HCT116 (cell line): Measurements from ENCODE around the gene NAT16. TPM values are rescaled to one million over a fixed set of nuclear protein-coding genes. Genes with fewer than 3 reads are reported as not detected.

Experiments used
- ATAC-seq: fragments of 200-7000 bp; cut with Tn5 transposase; 2 replicates; pipeline ENCODE4 v1.9.1; 2020; ENCODE audit warnings: mild to moderate bottlenecking, moderate library complexity
- BruUV-seq: library from RNA; stranded (reverse); fragments of 400-500 nt; replicated peaks from 2 replicates; lab custom pipeline; 2021; lab: Mats Ljungman, UMichigan
- CTCF ChIA-PET: fragments of 300-600 bp; sonication (Branson Sonifier 250); formaldehyde crosslinking; loops from one replicate; lab custom pipeline; 2021; ENCODE audit warnings: antibody characterized with exemption; lab: Charles Lee
- POLR2A ChIA-PET: fragments of 300-600, 350-600 bp; sonication (Branson Sonifier 250); formaldehyde crosslinking; loops from one replicate; lab custom pipeline; 2021; ENCODE audit warnings: antibody characterized with exemption; lab: Charles Lee
- RAD21 ChIA-PET, 2 experiments: fragments of 300-600 bp; sonication (Branson Sonifier 250); formaldehyde crosslinking; loops; one replicate each; lab custom pipeline; 2023; ENCODE audit warnings: low total read pairs in 2 of 2; ENCODE audit not compliant: uncharacterized antibody in 2 of 2, unreplicated experiment in 2 of 2, low non-redundant PET in 1 of 2; lab: Charles Lee
- DNase-seq: peaks from one replicate; pipeline ENCODE4 v3.0.0-alpha.2; 2010; ENCODE audit warnings: low read depth, low spot score
- H2AFZ ChIP-seq: fragments of 200-600 bp; shearing (Covaris generic), sonication (generic); 2 replicates; pipeline ENCODE4 v1.6.1; 2017; ENCODE audit warnings: low read depth, mixed run types, mixed read lengths, antibody characterized with exemption, low read length; ENCODE audit not compliant: poor library complexity, severe bottlenecking
- H3K27ac ChIP-seq: 2 replicates; pipeline ENCODE4 v1.5.1; 2012; ENCODE audit warnings: low read depth, low read length
- H3K27me3 ChIP-seq: fragments of 200-600 bp; sonication (generic); 2 replicates; pipeline ENCODE4 v1.6.1; 2016; ENCODE audit warnings: mixed run types, low read length, mixed read lengths; ENCODE audit not compliant: insufficient read depth
- H3K36me3 ChIP-seq, 2 experiments: fragments of 200-500 bp in 1 of 2; fragments of 200-600 bp in 1 of 2; sonication (Bioruptor generic) in 1 of 2; sonication (generic) in 1 of 2; 2 replicates each; pipeline versions ENCODE4 v1.5.1 to v1.6.1; 2014 to 2016; ENCODE audit warnings: low read length in 2 of 2, inconsistent platforms in 1 of 2, mixed read lengths in 1 of 2, mixed run types in 1 of 2; ENCODE audit not compliant: insufficient read depth in 2 of 2, control insufficient read depth in 1 of 2
- H3K4me1 ChIP-seq, 2 experiments: fragments of 200-600 bp in 1 of 2; sonication (generic) in 1 of 2; 2 replicates each; pipeline versions ENCODE4 v1.5.1 to v1.6.1; 2012 to 2017; ENCODE audit warnings: low read length in 2 of 2, inconsistent platforms in 1 of 2, mild to moderate bottlenecking in 1 of 2, mixed read lengths in 1 of 2, mixed run types in 1 of 2, moderate library complexity in 1 of 2; ENCODE audit not compliant: insufficient read depth in 2 of 2, control insufficient read depth in 1 of 2
- H3K4me2 ChIP-seq: fragments of 200-600 bp; sonication (generic); 2 replicates; pipeline ENCODE4 v1.6.1; 2017; ENCODE audit warnings: mixed run types, low read length, mixed read lengths
- H3K4me3 ChIP-seq, 2 experiments: fragments of 200-600 bp in 1 of 2; sonication (generic) in 1 of 2; replicated peaks in 1 of 2; 2 replicates each; pipeline ENCODE4 v1.5.1; 2011 to 2016; ENCODE audit warnings: low read length in 2 of 2, control low read depth in 1 of 2, low read depth in 1 of 2, mild to moderate bottlenecking in 1 of 2, mixed read lengths in 1 of 2, mixed run types in 1 of 2
- H3K79me2 ChIP-seq: fragments of 200-600 bp; sonication (generic); 2 replicates; pipeline ENCODE4 v1.6.1; 2017; ENCODE audit warnings: mild to moderate bottlenecking, mixed run types, low read length, moderate library complexity, mixed read lengths; ENCODE audit not compliant: insufficient read depth
- H3K9ac ChIP-seq: fragments of 200-600 bp; sonication (generic); 2 replicates; pipeline ENCODE4 v1.6.1; 2016; ENCODE audit warnings: low read length, mixed read lengths
- H3K9me2 ChIP-seq: fragments of 200-600 bp; sonication (generic), shearing (Covaris generic); 2 replicates; pipeline ENCODE4 v1.6.1; 2017; ENCODE audit warnings: mixed run types, mild to moderate bottlenecking, moderate library complexity; ENCODE audit not compliant: insufficient read depth
- H3K9me3 ChIP-seq, 2 experiments: fragments of 200-500 bp in 1 of 2; fragments of 200-600 bp in 1 of 2; sonication (Bioruptor generic) in 1 of 2; sonication (generic) in 1 of 2; 2 replicates each; pipeline ENCODE4 v1.6.1; 2014 to 2017; ENCODE audit warnings: low read length in 2 of 2, mixed read lengths in 2 of 2, inconsistent platforms in 1 of 2, low read depth in 1 of 2, mild to moderate bottlenecking in 1 of 2, mixed run types in 1 of 2, moderate library complexity in 1 of 2; ENCODE audit not compliant: control insufficient read depth in 1 of 2, insufficient read depth in 1 of 2
- H4K20me1 ChIP-seq: fragments of 200-600 bp; sonication (generic), shearing (Covaris generic); 2 replicates; pipeline ENCODE4 v1.6.1; 2017; ENCODE audit warnings: mixed run types, mild to moderate bottlenecking, moderate library complexity; ENCODE audit not compliant: insufficient read depth
- EZH2 ChIP-seq: fragments of 200-600 bp; sonication (generic); IDR thresholded peaks from 2 replicates; pipeline ENCODE4 v1.6.1; 2017; ENCODE audit warnings: antibody characterized with exemption, mixed run types
- EZH2phosphoT487 ChIP-seq: fragments of 200-600 bp; IDR thresholded peaks from 2 replicates; pipeline ENCODE4 v1.6.1; 2018; ENCODE audit warnings: antibody characterized with exemption, borderline replicate concordance
- JUND ChIP-seq: IDR thresholded peaks from 2 replicates; pipeline ENCODE4 v1.6.1; 2012
- SRF ChIP-seq: IDR thresholded peaks from 2 replicates; pipeline ENCODE4 v1.6.1; 2012; ENCODE audit warnings: low read depth
- ZFX ChIP-seq: fragments of 450-650 bp; IDR thresholded peaks from 2 replicates; pipeline ENCODE4 v1.6.1; 2017
- intact Hi-C: fragments of 100-400 bp; cut with micrococcal nuclease; formaldehyde crosslinking; loops from 2 replicates; pipeline ENCODE4 v1.10.0; 2022
- total RNA-seq: library from RNA; stranded (reverse); gene quantifications from one replicate; pipeline ENCODE4 v1.2.1, GENCODE V29; 2021; ENCODE audit not compliant: unreplicated experiment
- TF ChIP-seq, protein P1 (sequence below): IDR thresholded peaks from 2 replicates; pipeline ENCODE4 v1.6.1; 2012
- TF ChIP-seq, protein P2 (sequence below), 3 experiments: fragments of 200-600 bp in 1 of 3; sonication (generic) in 1 of 3; IDR thresholded peaks in 2 of 3; conservative IDR thresholded peaks in 1 of 3; 2 replicates each; pipeline ENCODE4 v1.5.1; 2012 to 2017; ENCODE audit warnings: low read depth in 2 of 3, low read length in 2 of 3, antibody characterized with exemption in 1 of 3, borderline replicate concordance in 1 of 3, control low read depth in 1 of 3, mild to moderate bottlenecking in 1 of 3, mixed read lengths in 1 of 3, mixed run types in 1 of 3, moderate library complexity in 1 of 3; ENCODE audit not compliant: insufficient read depth in 1 of 3

Gene NAT16
- total RNA-seq, 1 experiment from 2014 or later: 2.0 TPM

DNA sequence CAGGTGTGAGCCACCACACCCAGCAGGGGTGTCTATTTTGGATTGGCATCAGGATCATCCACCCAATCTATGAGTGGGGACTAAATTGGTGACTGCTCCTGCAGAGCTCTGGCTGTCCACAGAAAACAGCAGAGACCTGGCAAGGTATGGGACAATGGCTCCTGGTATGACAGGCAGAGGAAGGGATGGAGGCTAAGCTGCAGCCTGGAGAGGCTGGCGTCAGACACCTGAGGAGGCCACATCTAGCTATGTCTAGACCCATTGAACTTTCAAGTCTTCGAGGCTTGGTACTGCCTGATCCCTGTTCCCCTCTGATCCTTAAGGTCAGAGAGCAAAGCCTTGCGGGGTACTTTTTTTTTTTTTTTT lies 56.4 kb downstream of the NAT16 start:
- peak overlapping the region; percentile 1; the same call in 1 of the 2 replicates for H3K4me2 ChIP-seq
- no peaks in the 10 kb centered on the region for H3K9me2 ChIP-seq
- H3K9ac ChIP-seq: no peak overlapping the region
- H3K27ac ChIP-seq: no peak overlapping the region
- ATAC-seq (no peak), DNase-seq (no peak)
- TF ChIP-seq JUND: no peak
- no peak for TF ChIP-seq EZH2
- TF ChIP-seq, protein P1, sequence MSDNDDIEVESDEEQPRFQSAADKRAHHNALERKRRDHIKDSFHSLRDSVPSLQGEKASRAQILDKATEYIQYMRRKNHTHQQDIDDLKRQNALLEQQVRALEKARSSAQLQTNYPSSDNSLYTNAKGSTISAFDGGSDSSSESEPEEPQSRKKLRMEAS: no peak
- no peak for TF ChIP-seq EZH2phosphoT487
- TF ChIP-seq, protein P2, sequence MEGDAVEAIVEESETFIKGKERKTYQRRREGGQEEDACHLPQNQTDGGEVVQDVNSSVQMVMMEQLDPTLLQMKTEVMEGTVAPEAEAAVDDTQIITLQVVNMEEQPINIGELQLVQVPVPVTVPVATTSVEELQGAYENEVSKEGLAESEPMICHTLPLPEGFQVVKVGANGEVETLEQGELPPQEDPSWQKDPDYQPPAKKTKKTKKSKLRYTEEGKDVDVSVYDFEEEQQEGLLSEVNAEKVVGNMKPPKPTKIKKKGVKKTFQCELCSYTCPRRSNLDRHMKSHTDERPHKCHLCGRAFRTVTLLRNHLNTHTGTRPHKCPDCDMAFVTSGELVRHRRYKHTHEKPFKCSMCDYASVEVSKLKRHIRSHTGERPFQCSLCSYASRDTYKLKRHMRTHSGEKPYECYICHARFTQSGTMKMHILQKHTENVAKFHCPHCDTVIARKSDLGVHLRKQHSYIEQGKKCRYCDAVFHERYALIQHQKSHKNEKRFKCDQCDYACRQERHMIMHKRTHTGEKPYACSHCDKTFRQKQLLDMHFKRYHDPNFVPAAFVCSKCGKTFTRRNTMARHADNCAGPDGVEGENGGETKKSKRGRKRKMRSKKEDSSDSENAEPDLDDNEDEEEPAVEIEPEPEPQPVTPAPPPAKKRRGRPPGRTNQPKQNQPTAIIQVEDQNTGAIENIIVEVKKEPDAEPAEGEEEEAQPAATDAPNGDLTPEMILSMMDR (IDR thresholded peaks at IDR 0.05 in 2 of 3, conservative IDR thresholded peaks at IDR 0.05 in 1 of 3; ENCODE audit: borderline replicate concordance in 1 of 3, insufficient read depth in 1 of 3, low read depth in 2 of 3, low read length in 2 of 3): no peak
- no peak for TF ChIP-seq SRF
- no peak for TF ChIP-seq ZFX
- no peaks in the 10 kb centered on the region for H3K9me3 ChIP-seq
- H3K36me3 ChIP-seq: no peaks in the 10 kb centered on the region
- RAD21 ChIA-PET: no interaction called here
- H2AFZ ChIP-seq: no peak overlapping the region
- H3K4me1 ChIP-seq: peaks cover 63 to 99% of the 10 kb centered on the region in 2 experiments
- H3K79me2 ChIP-seq: no peaks in the 10 kb centered on the region
- CTCF ChIA-PET: interaction anchor here (1.5 to 2.2 kb wide), 3 partner anchors 14 to 46 kb away, joined by 3 to 13 read pairs (median 5); no protein-coding TSS in a partner anchor
- POLR2A ChIA-PET: interaction anchor here (0.7 to 2.8 kb wide), 2 partner anchors 14 to 186 kb away, joined by 4 to 8 read pairs; no protein-coding TSS in a partner anchor
- intact Hi-C loops: no loop called here
- H3K27me3 ChIP-seq: no peaks in the 10 kb centered on the region
- H3K4me3 ChIP-seq: no peak overlapping the region
- no TSS peak for BruUV-seq
- no peaks in the 10 kb centered on the region for H4K20me1 ChIP-seq
